CD8-positive, alpha-beta memory T cell (primary cell): ENCODE measurements around the gene UVRAG. TPM values are rescaled to one million over a fixed set of nuclear protein-coding genes. Genes with fewer than 3 reads are reported as not detected.

ENCODE experiments used
- CTCF ChIA-PET: fragments of 350-600 bp; sonication (Branson Sonifier 250); formaldehyde crosslinking; loops from one replicate; lab custom pipeline; 2021; ENCODE audit warnings: antibody characterized with exemption; lab: Charles Lee
- POLR2A ChIA-PET: fragments of 350-600 bp; sonication (Branson Sonifier 250); formaldehyde crosslinking; loops from one replicate; lab custom pipeline; 2021; ENCODE audit warnings: antibody characterized with exemption; lab: Charles Lee
- DNase-seq, 5 donors: peaks; one replicate each; pipeline versions ENCODE4 v3.0.0 to v3.0.0-alpha.2; 2020 to 2022; ENCODE audit warnings: mixed read lengths in 1 of 5
- H3K27ac ChIP-seq: one replicate; pipeline ENCODE4 v1.7.0; 2013; ENCODE audit warnings: low read depth, mild to moderate bottlenecking, low read length, moderate library complexity
- H3K27me3 ChIP-seq: 2 replicates; pipeline ENCODE4 v1.7.0; 2013; ENCODE audit warnings: low read length, mild to moderate bottlenecking; ENCODE audit not compliant: insufficient read depth, poor library complexity, severe bottlenecking
- H3K36me3 ChIP-seq: 2 replicates; pipeline ENCODE4 v1.7.0; 2013; ENCODE audit warnings: mild to moderate bottlenecking, low read length, moderate library complexity; ENCODE audit not compliant: insufficient read depth
- H3K4me1 ChIP-seq: 2 replicates; pipeline ENCODE4 v1.7.0; 2013; ENCODE audit warnings: mild to moderate bottlenecking, low read length, moderate library complexity; ENCODE audit not compliant: insufficient read depth
- H3K4me3 ChIP-seq: 2 replicates; pipeline ENCODE4 v1.7.0; 2013; ENCODE audit warnings: mild to moderate bottlenecking, low read length
- H3K9me3 ChIP-seq: 2 replicates; pipeline ENCODE4 v1.7.0; 2013; ENCODE audit warnings: mild to moderate bottlenecking, low read length
- H3K27ac Mint-ChIP-seq, 8 donors: one replicate each; pipeline ENCODE4 v1.8.0; 2020 to 2021; ENCODE audit warnings: mixed read lengths in 8 of 8, mild to moderate bottlenecking in 6 of 8, inconsistent platforms in 3 of 8, moderate library complexity in 3 of 8
- H3K27me3 Mint-ChIP-seq, 2 donors: one replicate each; pipeline ENCODE4 v1.8.0; 2020 to 2021; ENCODE audit warnings: mixed read lengths in 2 of 2, mild to moderate bottlenecking in 1 of 2, moderate library complexity in 1 of 2
- H3K36me3 Mint-ChIP-seq, 3 donors: one replicate each; pipeline ENCODE4 v1.8.0; 2020 to 2021; ENCODE audit warnings: mixed read lengths in 3 of 3, inconsistent platforms in 1 of 3, mild to moderate bottlenecking in 1 of 3
- H3K4me1 Mint-ChIP-seq, 3 donors: one replicate each; pipeline ENCODE4 v1.8.0; 2020 to 2021; ENCODE audit warnings: mixed read lengths in 3 of 3, inconsistent platforms in 1 of 3, mild to moderate bottlenecking in 1 of 3
- H3K4me3 Mint-ChIP-seq, 7 donors: one replicate each; pipeline ENCODE4 v1.8.0; 2020 to 2021; ENCODE audit warnings: mixed read lengths in 7 of 7, mild to moderate bottlenecking in 6 of 7, moderate library complexity in 4 of 7, inconsistent platforms in 2 of 7
- H3K9me3 Mint-ChIP-seq, 5 donors: one replicate each; pipeline ENCODE4 v1.8.0; 2020 to 2022; ENCODE audit warnings: mixed read lengths in 5 of 5, mild to moderate bottlenecking in 3 of 5, moderate library complexity in 2 of 5, inconsistent platforms in 1 of 5
- polyA plus RNA-seq: library from polyadenylated mRNA; unstranded; fragments of 300-500 nt; fragmentation: Illumina TruSeq; gene quantifications from one replicate; pipeline ENCODE4 v1.2.3, GENCODE V29; 2021
- total RNA-seq, 2 experiments: library from RNA; stranded (reverse); gene quantifications; one replicate each; pipeline ENCODE4 v1.2.3, GENCODE V29; 2021

The UVRAG gene
- total and polyA plus RNA-seq, 3 experiments from 2014 or later, result 17.1 to 20.9 (median 18.0) TPM

DNA sequence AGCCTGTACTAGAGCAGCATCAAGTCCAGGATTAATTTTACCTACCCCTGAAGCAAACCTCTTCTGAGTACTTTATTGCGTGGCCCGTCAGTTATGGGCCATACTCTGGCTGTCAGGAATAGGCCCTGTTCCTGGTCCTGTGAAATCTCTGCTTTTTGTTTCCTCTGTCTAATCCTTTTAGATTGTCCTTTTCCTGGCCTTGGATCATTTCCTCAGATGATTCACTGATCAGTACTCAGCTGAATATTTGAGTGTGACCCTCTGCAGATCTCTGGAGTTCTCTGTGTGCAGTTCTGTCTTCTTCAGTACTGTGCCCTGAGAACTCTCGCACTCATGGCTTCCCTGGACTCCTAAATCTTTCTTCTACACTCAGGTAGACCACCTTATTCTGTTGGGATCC lies 123.5 kb downstream of the UVRAG start:
- no peaks in the 10 kb centered on the region for H3K27me3 Mint-ChIP-seq
- no peaks in the 10 kb centered on the region for H3K9me3 ChIP-seq
- H3K4me3 ChIP-seq, result no peak overlapping the region
- H3K4me1 ChIP-seq, result no peaks in the 10 kb centered on the region
- H3K4me1 Mint-ChIP-seq, result peaks cover 0 to 6% (median 5%) of the 10 kb centered on the region in 3 donors
- no peak for DNase-seq
- CTCF ChIA-PET, result interaction anchor here (1.0 kb wide), 1 partner anchor 10 kb away, joined by 3 read pairs; no protein-coding TSS in a partner anchor
- no peak overlapping the region for H3K27ac ChIP-seq
- no peak overlapping the region for H3K4me3 Mint-ChIP-seq
- no peaks in the 10 kb centered on the region for H3K36me3 ChIP-seq
- H3K27ac Mint-ChIP-seq, result no peak overlapping the region
- POLR2A ChIA-PET, result no interaction called here
- H3K36me3 Mint-ChIP-seq, result peaks cover 0 to 2% (median 0%) of the 10 kb centered on the region in 3 donors
- no peaks in the 10 kb centered on the region for H3K9me3 Mint-ChIP-seq
- H3K27me3 ChIP-seq, result no peaks in the 10 kb centered on the region

DNA sequence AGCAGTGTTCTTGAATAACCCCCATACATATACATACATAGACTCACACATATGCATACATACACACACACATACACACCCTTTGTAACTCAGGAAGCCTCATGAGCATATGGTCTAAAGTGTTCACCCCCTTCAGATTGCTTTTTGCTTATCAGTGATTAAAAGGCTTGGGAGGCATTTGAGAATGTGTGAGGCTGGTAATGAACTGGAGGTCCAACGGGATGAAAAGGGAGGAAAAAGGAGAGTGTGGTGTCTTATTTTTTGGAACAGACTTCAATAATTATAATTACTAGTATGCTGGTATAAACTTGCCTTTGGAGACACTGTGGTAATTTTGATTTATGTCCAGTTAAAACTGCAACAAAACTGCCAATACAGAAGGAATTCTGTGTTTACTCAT lies 124.5 kb downstream of the UVRAG start:
- ChIA-PET POLR2A (no interaction called here), CTCF (no interaction called here)
- H3K9me3 Mint-ChIP-seq, result no peaks in the 10 kb centered on the region
- H3K27ac ChIP-seq, result no peak overlapping the region
- H3K9me3 ChIP-seq, result no peaks in the 10 kb centered on the region
- H3K27me3 ChIP-seq, result no peaks in the 10 kb centered on the region
- H3K27ac Mint-ChIP-seq, result no peak overlapping the region
- H3K4me3 Mint-ChIP-seq, result no peak overlapping the region
- peaks cover 0 to 1% (median 0%) of the 10 kb centered on the region in 3 donors for H3K36me3 Mint-ChIP-seq
- H3K4me1 ChIP-seq, result no peaks in the 10 kb centered on the region
- H3K36me3 ChIP-seq, result no peaks in the 10 kb centered on the region
- H3K4me3 ChIP-seq, result no peak overlapping the region
- peaks cover 5 to 13% (median 9%) of the 10 kb centered on the region in 3 donors for H3K4me1 Mint-ChIP-seq
- H3K27me3 Mint-ChIP-seq, result no peaks in the 10 kb centered on the region
- DNase-seq, result no peak

DNA sequence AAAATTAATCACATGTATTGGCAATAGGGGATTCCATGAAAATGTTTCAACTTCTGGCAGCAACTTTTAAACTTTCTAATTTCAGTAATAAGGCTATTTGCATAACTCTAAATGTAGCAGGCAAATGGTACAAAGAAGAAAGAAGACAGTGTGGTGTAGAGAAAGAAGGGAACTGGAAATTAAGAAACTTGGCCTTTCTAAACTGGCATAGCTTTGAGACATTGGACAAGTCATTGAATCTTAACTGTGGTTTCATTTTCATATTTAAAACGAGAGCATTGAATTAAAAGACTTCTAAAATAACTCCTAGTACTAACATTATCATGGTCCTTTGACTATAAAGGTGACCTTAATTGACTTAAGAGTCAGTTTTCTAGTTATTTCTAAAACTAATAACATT lies 125.0 kb downstream of the UVRAG start:
- ChIA-PET POLR2A (no interaction called here), CTCF (no interaction called here)
- no peaks in the 10 kb centered on the region for H3K36me3 Mint-ChIP-seq
- H3K4me1 Mint-ChIP-seq, result peaks cover 9 to 15% (median 9%) of the 10 kb centered on the region in 3 donors
- H3K9me3 ChIP-seq, result no peaks in the 10 kb centered on the region
- no peaks in the 10 kb centered on the region for H3K36me3 ChIP-seq
- H3K4me3 ChIP-seq, result no peak overlapping the region
- H3K27me3 Mint-ChIP-seq, result no peaks in the 10 kb centered on the region
- H3K27ac ChIP-seq, result no peak overlapping the region
- H3K27me3 ChIP-seq, result no peaks in the 10 kb centered on the region
- H3K9me3 Mint-ChIP-seq, result no peaks in the 10 kb centered on the region
- H3K4me3 Mint-ChIP-seq, result no peak overlapping the region
- no peak overlapping the region for H3K27ac Mint-ChIP-seq
- DNase-seq, result no peak
- no peaks in the 10 kb centered on the region for H3K4me1 ChIP-seq

DNA sequence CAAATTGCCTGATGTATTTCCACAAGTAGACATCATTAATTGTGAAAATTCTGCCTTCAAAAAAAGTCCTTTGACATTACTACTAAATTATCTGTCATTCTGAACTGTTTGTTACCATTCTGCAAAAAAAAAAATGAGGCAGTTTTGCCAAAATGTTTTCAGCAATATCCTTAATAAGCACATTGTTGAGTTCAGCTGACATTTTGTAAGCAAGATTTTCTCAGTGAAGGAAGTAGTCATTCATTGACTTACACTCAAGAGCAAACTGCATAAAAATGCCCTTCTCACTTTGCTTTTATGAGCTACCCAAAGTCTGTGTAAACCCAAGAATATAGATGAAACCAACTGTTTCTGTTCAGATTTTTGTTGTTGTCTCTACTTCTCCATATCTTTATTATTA lies 125.9 kb downstream of the UVRAG start:
- Mint-ChIP-seq H3K4me3 (no peak overlapping the region), H3K27ac (no peak overlapping the region), H3K27me3 (no peaks in the 10 kb centered on the region), H3K36me3 (no peaks in the 10 kb centered on the region), H3K9me3 (no peaks in the 10 kb centered on the region), H3K4me1 (peaks cover 13 to 24% (median 18%) of the 10 kb centered on the region in 3 donors)
- Histone ChIP-seq H3K4me1 (no peaks in the 10 kb centered on the region), H3K4me3 (no peak overlapping the region), H3K27ac (no peak overlapping the region), H3K9me3 (no peaks in the 10 kb centered on the region), H3K36me3 (no peaks in the 10 kb centered on the region), H3K27me3 (no peaks in the 10 kb centered on the region)
- POLR2A ChIA-PET, result no interaction called here
- CTCF ChIA-PET, result no interaction called here
- no peak for DNase-seq

DNA sequence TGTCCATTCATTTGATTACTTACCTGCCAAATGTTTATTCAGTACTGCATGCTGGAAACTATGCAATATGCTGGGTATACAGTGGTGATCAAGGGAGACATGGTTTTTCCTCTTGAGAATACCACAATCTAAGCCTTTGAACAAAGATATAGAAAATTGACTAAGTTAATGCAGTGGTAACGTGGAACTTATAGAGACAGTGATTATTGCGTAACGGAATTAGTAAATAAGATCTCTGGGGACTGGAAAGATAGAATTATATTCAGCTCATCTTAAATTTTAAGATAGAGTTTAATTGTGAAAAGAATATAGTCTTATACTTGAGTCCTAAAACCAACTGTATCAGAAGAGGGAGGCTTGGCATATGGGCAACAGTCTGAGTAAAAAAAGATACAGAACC lies 129.5 kb downstream of the UVRAG start:
- Mint-ChIP-seq H3K4me1 (peaks cover 22 to 39% (median 28%) of the 10 kb centered on the region in 3 donors), H3K36me3 (no peaks in the 10 kb centered on the region), H3K27ac (no peak overlapping the region), H3K4me3 (no peak overlapping the region), H3K9me3 (no peaks in the 10 kb centered on the region), H3K27me3 (no peaks in the 10 kb centered on the region)
- POLR2A ChIA-PET, result no interaction called here
- DNase-seq, result no peak
- CTCF ChIA-PET, result no interaction called here
- Histone ChIP-seq H3K36me3 (no peaks in the 10 kb centered on the region), H3K27ac (no peak overlapping the region), H3K4me3 (no peak overlapping the region), H3K9me3 (no peaks in the 10 kb centered on the region), H3K27me3 (no peaks in the 10 kb centered on the region), H3K4me1 (no peaks in the 10 kb centered on the region)

DNA sequence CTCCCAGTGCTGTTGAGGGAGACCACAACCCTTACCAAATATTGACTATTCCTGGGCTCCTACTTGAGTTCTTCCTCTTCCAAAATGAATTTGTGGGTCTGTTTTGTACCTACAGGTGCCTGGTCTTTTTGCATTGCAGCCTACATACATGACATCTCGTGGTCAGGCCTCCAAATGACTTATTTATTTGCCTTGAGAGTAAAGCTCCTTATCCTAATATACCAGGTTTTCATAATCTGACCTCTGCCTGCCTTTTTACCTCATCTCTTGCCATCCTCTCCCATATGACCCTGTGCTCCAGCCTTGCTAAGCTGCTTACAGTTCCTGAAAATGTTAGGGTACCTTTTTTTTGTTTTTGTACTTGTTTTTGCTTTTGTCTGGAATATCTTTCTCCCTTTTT lies 130.4 kb downstream of the UVRAG start:
- Histone ChIP-seq H3K9me3 (no peaks in the 10 kb centered on the region), H3K36me3 (no peaks in the 10 kb centered on the region), H3K27ac (no peak overlapping the region), H3K4me1 (no peaks in the 10 kb centered on the region), H3K4me3 (no peak overlapping the region), H3K27me3 (no peaks in the 10 kb centered on the region)
- POLR2A ChIA-PET, result no interaction called here
- Mint-ChIP-seq H3K27ac (peak overlapping the region in 3 of 8 donors; percentile 2 to 73 (median 26)), H3K27me3 (peaks cover 0 to 2% of the 10 kb centered on the region in 2 donors), H3K36me3 (no peaks in the 10 kb centered on the region), H3K4me3 (no peak overlapping the region), H3K4me1 (peaks cover 22 to 39% (median 28%) of the 10 kb centered on the region in 3 donors), H3K9me3 (no peaks in the 10 kb centered on the region)
- CTCF ChIA-PET, result no interaction called here
- no peak for DNase-seq

DNA sequence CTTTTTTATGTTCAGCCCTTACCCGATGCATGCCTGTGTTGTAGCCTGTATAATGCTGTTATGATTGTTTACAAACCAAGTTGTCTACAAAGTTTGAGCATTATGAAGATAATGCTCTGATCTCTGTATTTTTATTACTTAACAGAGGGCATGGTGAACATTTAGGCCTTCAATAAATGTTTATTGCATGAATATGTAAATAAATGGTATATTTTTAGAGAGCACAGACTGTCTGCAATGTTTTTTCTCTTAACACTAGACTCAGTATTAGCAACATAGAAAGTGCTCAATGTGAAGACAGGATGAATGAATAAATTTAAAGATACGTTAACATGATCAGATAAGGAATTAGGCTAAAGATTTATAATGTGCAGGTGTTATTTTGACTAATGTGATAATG lies 130.9 kb downstream of the UVRAG start:
- Histone ChIP-seq H3K27ac (no peak overlapping the region), H3K36me3 (no peaks in the 10 kb centered on the region), H3K9me3 (no peaks in the 10 kb centered on the region), H3K4me1 (no peaks in the 10 kb centered on the region), H3K27me3 (no peaks in the 10 kb centered on the region), H3K4me3 (no peak overlapping the region)
- no peak for DNase-seq
- H3K36me3 Mint-ChIP-seq, result no peaks in the 10 kb centered on the region
- H3K4me1 Mint-ChIP-seq, result peaks cover 22 to 39% (median 28%) of the 10 kb centered on the region in 3 donors
- peaks cover 0 to 2% of the 10 kb centered on the region in 2 donors for H3K27me3 Mint-ChIP-seq
- H3K9me3 Mint-ChIP-seq, result no peaks in the 10 kb centered on the region
- H3K4me3 Mint-ChIP-seq, result no peak overlapping the region
- ChIA-PET CTCF (no interaction called here), POLR2A (no interaction called here)
- peak overlapping the region in 4 of 8 donors; percentile 2 to 73 (median 26) for H3K27ac Mint-ChIP-seq

DNA sequence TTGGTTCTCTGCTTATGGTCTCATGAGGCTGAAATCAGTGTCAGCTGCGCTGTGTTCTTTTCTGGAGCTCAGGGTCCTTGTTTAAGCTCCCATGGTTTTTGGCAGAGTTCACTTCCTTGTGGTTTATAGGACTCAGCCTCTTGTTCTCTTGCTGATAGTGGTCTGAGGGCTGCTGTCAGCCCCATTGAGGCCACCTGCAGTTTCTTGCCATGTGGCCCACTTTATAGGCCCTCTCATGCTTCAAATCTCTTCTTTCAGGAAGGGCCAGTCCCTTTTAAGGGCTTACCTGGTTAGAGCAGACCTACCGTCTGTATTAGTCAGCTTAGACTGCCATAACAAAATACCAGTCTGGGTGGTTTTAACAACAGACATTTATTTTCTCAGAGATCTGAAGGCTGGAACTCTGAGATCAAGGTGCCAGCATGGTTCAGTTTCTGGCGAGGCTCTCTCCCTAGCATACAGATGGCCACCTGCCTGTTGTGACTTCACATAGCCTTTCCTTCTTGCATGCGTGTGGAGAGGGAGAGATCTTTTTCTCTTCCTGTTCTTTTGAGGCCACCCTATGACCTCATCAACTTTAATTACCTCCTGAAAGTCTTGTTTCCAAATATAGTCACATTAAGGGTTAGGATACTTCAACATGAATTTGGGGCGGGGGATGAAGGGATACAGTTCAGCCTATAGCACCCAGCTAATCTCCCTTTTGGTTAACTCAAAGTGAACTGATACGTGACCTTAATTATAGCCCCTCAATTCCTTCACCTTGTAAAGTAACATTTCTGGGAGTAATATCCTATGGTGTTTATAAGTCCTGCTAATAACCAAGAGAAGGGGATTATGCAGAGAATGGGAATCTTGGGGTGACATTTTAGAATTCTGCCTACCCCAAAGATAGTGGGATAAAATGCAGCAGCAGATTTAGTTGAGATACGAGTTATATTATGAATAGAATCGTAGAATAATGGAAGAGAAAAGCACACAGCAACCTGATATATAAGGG lies 131.8 kb downstream of the UVRAG start:
- Mint-ChIP-seq H3K4me3 (no peak overlapping the region), H3K36me3 (no peaks in the 10 kb centered on the region), H3K4me1 (peaks cover 24 to 42% (median 28%) of the 10 kb centered on the region in 3 donors), H3K27me3 (peaks cover 0 to 2% of the 10 kb centered on the region in 2 donors), H3K27ac (peak overlapping the region in 3 of 8 donors; percentile 15 to 66 (median 35)), H3K9me3 (no peaks in the 10 kb centered on the region)
- H3K27ac ChIP-seq, result no peak overlapping the region
- ChIA-PET POLR2A (no interaction called here), CTCF (no interaction called here)
- no peaks in the 10 kb centered on the region for H3K9me3 ChIP-seq
- no peak overlapping the region for H3K4me3 ChIP-seq
- no peaks in the 10 kb centered on the region for H3K27me3 ChIP-seq
- DNase-seq, result no peak
- no peaks in the 10 kb centered on the region for H3K36me3 ChIP-seq
- H3K4me1 ChIP-seq, result no peaks in the 10 kb centered on the region
